ENCODE data around the gene MAP4K1.

The MAP4K1 gene

DNA sequence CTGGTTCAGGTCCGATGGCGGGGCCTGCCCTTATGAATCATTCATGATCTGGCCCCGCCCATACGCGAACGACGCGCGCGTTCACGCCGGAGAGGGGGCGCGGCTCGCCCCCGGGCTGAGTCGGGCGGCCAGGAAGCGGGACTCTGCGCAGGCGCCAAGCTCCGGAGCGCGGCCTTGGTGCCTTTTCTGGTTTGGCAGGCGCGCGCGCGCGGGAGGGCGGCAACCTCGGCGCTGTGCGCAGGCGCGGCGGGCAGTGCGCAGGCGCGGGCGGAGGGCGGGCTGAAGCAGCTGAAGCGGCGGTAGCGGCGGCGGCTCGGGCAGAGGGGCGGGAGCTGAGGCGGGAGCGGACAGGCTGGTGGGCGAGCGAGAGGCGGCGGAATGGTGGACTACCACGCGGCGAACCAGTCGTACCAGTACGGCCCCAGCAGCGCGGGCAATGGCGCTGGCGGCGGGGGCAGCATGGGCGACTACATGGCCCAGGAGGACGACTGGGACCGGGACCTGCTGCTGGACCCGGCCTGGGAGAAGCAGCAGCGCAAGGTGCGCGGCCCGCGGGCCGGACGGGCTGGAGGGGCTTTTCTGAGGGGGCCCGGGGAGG, 29.7 kb upstream of the MAP4K1 start, which contains the start of gene ACTN4 (continued):
- TF ChIP-seq ZNF324 (tag by site-specific recombination; IDR thresholded peaks at IDR 0.05), result peak; percentile 87
- TF ChIP-seq ZNF629 (tag by site-specific recombination; IDR thresholded peaks at IDR 0.05), result peak; percentile 67
- TF ChIP-seq ZNF776 (tag by site-specific recombination; IDR thresholded peaks at IDR 0.05; ENCODE audit: borderline replicate concordance), result no peak
- peak; percentile 31; the same call in 1 of the 2 replicates for TF ChIP-seq ZNF133 (tag by site-specific recombination; IDR thresholded peaks at IDR 0.05)
- TF ChIP-seq ZBTB7A (tag by site-specific recombination; IDR thresholded peaks at IDR 0.05; ENCODE audit: low read depth), result peak; percentile 65; the same call in 1 of the 2 replicates
- TF ChIP-seq ZNF561 (tag by site-specific recombination; IDR thresholded peaks at IDR 0.05; ENCODE audit: borderline replicate concordance), result peak; percentile 96; the same call in 1 of the 2 replicates
- no peak; the same call in 1 of the 2 replicates for TF ChIP-seq ZNF548 (tag by site-specific recombination; IDR thresholded peaks at IDR 0.05)
- peak; percentile 67 for TF ChIP-seq ZSCAN16 (tag by site-specific recombination; IDR thresholded peaks at IDR 0.05)
- TF ChIP-seq FEZF1 (tag by site-specific recombination; IDR thresholded peaks at IDR 0.05), result 0 out of 2 replicates have a peak, but pooled peaks have one; percentile 18
- TF ChIP-seq ZNF391 (tag by site-specific recombination; IDR thresholded peaks at IDR 0.05; ENCODE audit: borderline replicate concordance, low read depth), result peak; percentile 95
- peak; percentile 94 for TF ChIP-seq ZNF398 (tag by site-specific recombination; IDR thresholded peaks at IDR 0.05)
- no peak for TF ChIP-seq HOXD13 (CRISPR knock-in tag; IDR thresholded peaks at IDR 0.05; ENCODE audit: borderline replicate concordance)
- TF ChIP-seq ZNF558 (tag by site-specific recombination; IDR thresholded peaks at IDR 0.05), result no peak
- TF ChIP-seq, protein P1, sequence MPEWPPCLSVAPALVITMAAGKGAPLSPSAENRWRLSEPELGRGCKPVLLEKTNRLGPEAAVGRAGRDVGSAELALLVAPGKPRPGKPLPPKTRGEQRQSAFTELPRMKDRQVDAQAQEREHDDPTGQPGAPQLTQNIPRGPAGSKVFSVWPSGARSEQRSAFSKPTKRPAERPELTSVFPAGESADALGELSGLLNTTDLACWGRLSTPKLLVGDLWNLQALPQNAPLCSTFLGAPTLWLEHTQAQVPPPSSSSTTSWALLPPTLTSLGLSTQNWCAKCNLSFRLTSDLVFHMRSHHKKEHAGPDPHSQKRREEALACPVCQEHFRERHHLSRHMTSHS (tag by site-specific recombination; IDR thresholded peaks at IDR 0.05), result 0 out of 2 replicates have a peak, but pooled peaks have one; percentile 12
- no peak for TF ChIP-seq ZNF112 (tag by site-specific recombination; IDR thresholded peaks at IDR 0.05)
- peak; percentile 82; the same call in 1 of the 2 replicates for TF ChIP-seq ZNF24 (tag by site-specific recombination; IDR thresholded peaks at IDR 0.05)
- peak; percentile 94 for TF ChIP-seq KLF10 (tag by site-specific recombination; IDR thresholded peaks at IDR 0.05)
- 0 out of 2 replicates have a peak, but pooled peaks have one; percentile 12 for TF ChIP-seq ZNF623 (tag by site-specific recombination; IDR thresholded peaks at IDR 0.05)
- TF ChIP-seq ZBTB8A (tag by site-specific recombination; IDR thresholded peaks at IDR 0.05), result peak; percentile 85
- TF ChIP-seq ZEB2 (tag by site-specific recombination; IDR thresholded peaks at IDR 0.05), result peak; percentile 76; the same call in 1 of the 2 replicates

DNA sequence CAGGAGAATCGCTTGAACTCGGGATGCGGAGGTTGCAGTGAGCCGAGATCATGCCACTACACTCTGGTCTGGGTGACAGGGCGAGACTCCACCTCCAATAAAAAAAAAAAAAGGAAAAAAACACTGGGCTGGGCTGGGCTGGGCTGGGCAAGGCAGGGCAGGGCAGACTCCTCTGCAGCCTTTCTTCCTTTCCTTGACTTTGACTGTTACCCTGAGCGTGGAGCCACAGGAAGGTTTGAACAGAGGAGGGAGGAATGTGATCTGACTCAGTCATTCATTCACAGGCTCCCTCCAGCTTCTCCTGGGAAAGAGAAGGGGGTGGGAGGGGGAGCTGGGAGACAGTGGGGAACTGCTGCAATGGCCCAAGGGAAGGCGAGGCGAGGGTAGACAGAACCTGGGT, 27.0 kb upstream of the MAP4K1 start:
- ChIA-PET CTCF (interaction anchor here (0.5 to 8.2 kb wide), 5 partner anchors 9 to 418 kb away, joined by 3 to 85 read pairs (median 5); partner anchors contain the start of genes CATSPERG and FAM98C), POLR2A (interaction anchor here (0.7 to 6.3 kb wide), 3 partner anchors 23 to 93 kb away, joined by 3 to 122 read pairs (median 5); partner anchors contain the start of gene EIF3K)

More for the DNA sequence above, 27.0 kb upstream of the MAP4K1 start:
- H3K36me3 ChIP-seq (ENCODE audit: control insufficient read depth in 2 of 2, insufficient read depth in 1 of 2, low read length in 2 of 2), result no peaks in the 10 kb centered on the region; a peak in 1 of 3 replicates
- peaks cover 11% of the 10 kb centered on the region for H3K4me1 ChIP-seq (ENCODE audit: control insufficient read depth, insufficient read depth, low read length)
- peak; percentile 74 for TF ChIP-seq ZNF449 (tag by site-specific recombination; IDR thresholded peaks at IDR 0.05)
- TF ChIP-seq ZNF19 (tag by site-specific recombination; IDR thresholded peaks at IDR 0.05; ENCODE audit: low read depth), result no peak
- TF ChIP-seq ZNF362 (tag by site-specific recombination; IDR thresholded peaks at IDR 0.05), result 0 out of 2 replicates have a peak, but pooled peaks have one; percentile 28
- peak; percentile 86 for TF ChIP-seq KLF1 (tag by site-specific recombination; IDR thresholded peaks at IDR 0.05)
- H3K4me3 ChIP-seq (ENCODE audit: low read depth, low read length), result no peak overlapping the region
- H3K9me3 ChIP-seq (ENCODE audit: control insufficient read depth, insufficient read depth, low read depth, low read length), result peaks cover 2% of the 10 kb centered on the region; the same call in 1 of the 2 replicates
- H3K27ac ChIP-seq (ENCODE audit: extremely low read depth, low read depth, low read length), result no peak overlapping the region
